Activated CD8-positive, alpha-beta memory T cell treated with anti-CD3 and anti-CD28 coated beads, Interleukin-2, amount 50 U/mL, for 48 hours (primary cell): ENCODE measurements around the gene ALDH1L1.
"Not testable (repeated sequence)": the region's sequence is repeated elsewhere in the genome, so short reads cannot be mapped to it uniquely, and the experiment has no call there.

Source experiments
- DNase-seq: peaks from one replicate; pipeline ENCODE4 v3.0.0-alpha.2; 2020

Gene ALDH1L1

GRCh38 chr3:126078866-126079265 lies 101.5 kb downstream of the ALDH1L1 start:
- DNase-seq, result no peak

DNA sequence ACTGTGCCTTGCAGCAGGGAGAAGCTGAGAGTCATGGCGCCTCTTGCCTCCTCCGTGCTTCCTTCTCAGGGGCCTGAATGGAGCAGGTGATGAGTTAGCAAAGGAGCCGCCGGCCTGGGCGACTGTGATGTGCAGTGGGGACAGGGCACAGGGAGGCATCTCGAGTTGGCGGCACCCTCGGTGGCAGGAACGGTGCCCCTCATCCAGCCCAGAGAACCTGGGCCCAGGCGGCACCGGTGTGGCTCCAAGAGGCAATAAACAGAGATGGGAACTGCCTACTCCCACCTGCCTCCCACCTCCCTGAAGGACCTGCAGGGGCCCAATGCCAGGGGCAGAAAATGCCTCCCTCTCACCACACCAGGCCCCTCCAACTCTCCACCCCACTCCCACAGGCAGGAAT lies 102.6 kb downstream of the ALDH1L1 start:
- DNase-seq, result no peak

DNA sequence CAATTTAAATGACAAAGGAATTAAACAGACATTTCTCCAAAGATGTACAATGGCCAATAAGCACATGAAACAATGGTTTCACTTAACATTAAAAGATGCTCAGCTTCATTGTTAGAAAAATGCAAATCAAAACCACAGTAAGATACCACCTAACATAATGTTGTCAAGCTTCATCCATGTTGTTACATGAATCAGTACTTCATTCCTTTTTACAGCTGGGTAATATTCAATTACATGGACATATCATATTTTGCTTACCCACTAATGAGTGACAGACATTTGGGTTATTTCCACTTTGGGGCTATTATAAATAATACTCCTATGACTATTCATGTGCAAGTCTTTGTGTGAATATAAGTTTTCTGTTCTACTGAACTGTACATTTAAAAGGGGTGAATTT lies 104.2 kb downstream of the ALDH1L1 start:
- DNase-seq, result no peak

DNA sequence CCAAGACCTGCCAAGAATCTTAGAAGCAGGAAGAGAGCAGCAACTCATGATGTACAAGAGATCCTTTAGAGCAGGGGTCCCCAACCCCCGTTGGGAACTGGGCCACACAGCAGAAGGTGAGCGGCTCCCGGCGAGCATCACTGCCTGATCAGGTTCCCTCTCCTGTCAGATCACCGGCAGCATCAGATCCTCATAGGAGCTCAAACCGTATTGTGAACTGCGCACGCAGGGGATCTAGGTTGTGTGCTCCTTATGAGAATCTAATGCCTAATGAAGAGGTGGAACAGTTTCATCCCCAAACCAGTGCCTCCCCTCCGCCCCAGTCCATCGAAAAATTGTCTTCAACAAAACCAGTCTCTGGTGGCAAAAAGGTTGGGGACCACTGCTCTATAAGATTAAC lies 110.2 kb downstream of the ALDH1L1 start:
- no peak for DNase-seq

- DNase-seq, result no peak
These were observed 112.4 kb downstream of the ALDH1L1 start for GRCh38 chr3:126067959-126068358.

DNA sequence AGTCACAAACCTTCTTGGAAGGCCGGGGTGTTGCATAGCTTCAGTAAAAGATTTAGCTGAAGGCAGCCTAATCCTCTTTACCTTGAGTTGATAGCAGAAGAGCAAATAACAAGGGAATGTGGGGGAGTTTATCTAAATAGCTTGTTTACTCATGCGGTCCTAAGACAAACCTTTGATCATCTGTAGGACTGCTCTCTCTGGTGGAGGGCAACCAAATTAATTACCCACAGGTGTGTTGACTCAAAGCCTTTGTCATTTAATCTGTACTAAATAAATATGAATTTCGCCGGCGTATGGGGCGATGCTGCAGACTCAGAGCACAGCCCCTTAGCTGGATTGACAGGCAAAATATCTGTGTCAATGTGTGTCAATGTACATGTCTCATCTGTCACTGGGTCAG lies 113.7 kb downstream of the ALDH1L1 start:
- DNase-seq, result not testable (repeated sequence)

DNA sequence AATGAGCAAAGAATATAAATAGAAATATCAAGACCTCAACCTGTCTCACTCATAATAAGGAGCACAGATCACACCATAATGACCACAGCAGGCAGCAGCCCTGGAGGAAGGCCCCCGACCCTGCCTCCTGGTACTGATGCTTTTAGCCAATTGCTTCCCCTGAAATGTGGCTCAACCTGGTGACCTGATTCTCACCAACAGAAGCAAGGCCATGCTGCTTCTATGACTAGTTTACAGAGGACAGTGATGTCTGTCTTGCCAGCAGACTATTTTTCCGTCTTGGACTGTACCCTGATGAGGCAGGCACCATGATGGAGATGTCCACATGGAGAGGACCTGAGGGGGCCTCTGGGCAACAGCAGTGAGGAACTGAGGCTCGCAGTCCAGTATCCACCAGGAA lies 114.5 kb downstream of the ALDH1L1 start:
- DNase-seq, result no peak

- DNase-seq, result no peak
These were observed 115.6 kb downstream of the ALDH1L1 start for GRCh38 chr3:126064627-126065258.

DNA sequence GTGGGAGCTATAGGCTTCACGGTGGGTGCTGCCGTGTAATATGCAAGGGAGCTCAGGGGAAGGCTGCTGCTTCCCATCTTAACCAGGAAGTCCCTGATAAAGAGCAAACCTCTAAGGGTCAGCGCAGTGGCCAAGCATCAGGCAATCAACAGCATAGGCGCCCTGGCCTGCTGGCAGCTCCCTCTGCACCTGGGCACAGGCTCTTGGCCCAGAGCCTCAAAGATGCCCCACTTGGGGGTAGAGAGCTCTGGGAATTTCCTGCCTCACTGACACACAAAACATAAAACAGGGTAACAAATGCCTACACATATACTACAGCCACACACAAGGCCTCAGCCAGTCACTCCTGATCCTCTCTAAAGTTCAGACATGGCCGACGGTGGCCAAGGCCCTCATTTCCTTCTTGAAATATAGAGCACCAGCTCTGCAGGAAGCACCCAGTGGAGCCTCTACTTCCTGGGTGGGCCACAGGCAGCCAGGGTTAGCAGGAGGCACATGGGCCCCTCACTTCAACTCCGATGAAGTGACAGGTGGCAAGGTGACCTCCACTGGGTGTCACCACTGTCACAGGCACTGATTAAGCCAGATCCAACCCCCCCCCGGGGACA lies 116.9 kb downstream of the ALDH1L1 start:
- DNase-seq, result no peak

GRCh38 chr3:126061301-126062032 lies 118.9 kb downstream of the ALDH1L1 start:
- no peak for DNase-seq

GRCh38 chr3:126060613-126061145 lies 119.7 kb downstream of the ALDH1L1 start:
- DNase-seq, result no peak

GRCh38 chr3:126058666-126059065 lies 121.7 kb downstream of the ALDH1L1 start:
- DNase-seq, result no peak

GRCh38 chr3:126057936-126058335 lies 122.5 kb downstream of the ALDH1L1 start:
- no peak for DNase-seq

GRCh38 chr3:126057501-126057819 lies 122.9 kb downstream of the ALDH1L1 start:
- no peak for DNase-seq

DNA sequence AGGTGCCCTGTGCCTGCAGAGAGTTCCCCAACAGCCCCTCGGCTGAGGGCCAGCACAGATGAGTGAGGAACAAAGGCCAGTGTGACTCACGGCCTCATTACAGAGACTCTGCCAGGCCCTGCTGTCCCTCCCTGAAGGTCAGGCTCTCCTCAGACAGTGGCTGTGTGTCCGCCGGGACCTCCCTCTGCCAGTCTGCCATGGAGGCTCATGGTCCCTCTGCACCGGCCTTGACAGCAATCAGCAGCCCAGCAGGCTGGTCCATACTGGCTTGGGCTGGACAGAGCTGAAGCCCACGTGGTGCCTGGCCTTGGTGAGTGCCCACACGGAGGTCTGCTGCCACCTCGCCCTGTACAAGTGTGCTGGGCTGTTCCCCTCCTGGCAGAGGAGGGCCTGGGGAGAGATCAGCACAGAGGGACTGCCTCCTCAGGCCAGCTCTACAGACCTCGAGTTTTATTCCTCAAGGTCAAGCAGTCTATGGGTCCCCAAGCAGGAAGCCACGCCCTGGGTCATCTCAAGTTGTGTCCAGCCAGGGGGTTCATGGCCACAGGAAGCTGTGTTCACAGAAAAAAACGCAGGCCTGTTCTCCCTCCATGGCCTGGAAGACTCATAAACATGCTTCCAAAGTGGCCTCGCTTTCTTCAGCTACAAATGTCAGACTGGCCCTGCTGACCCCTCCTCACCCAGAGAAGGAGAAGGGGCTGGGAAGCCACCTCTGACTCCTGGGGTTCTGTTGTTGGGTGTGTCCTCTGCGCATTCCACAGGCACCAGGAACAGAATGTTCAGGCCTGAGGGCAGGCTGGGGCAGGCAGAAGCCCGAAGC lies 123.5 kb downstream of the ALDH1L1 start:
- DNase-seq, result no peak

GRCh38 chr3:126056088-126056487 lies 124.3 kb downstream of the ALDH1L1 start:
- no peak for DNase-seq

DNA sequence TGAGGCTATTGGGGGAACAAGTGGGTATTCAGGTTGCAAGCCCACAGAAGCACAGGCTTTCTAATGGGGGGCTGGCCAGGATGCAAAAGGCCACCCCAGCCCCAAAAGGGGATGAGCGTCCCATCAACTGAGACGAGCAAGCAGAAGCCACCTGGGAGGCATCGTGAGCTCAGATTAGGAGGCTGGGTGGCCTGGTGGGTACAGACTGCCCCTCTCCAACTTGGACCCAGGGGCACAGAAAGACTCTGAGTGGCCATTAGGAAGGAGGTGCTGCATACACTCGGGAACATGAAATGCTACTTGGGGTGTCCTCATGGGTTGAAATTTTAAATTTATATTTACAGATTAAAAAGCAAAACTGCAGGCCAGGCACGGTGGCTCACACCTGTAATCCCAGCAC lies 125.5 kb downstream of the ALDH1L1 start:
- DNase-seq, result no peak

DNA sequence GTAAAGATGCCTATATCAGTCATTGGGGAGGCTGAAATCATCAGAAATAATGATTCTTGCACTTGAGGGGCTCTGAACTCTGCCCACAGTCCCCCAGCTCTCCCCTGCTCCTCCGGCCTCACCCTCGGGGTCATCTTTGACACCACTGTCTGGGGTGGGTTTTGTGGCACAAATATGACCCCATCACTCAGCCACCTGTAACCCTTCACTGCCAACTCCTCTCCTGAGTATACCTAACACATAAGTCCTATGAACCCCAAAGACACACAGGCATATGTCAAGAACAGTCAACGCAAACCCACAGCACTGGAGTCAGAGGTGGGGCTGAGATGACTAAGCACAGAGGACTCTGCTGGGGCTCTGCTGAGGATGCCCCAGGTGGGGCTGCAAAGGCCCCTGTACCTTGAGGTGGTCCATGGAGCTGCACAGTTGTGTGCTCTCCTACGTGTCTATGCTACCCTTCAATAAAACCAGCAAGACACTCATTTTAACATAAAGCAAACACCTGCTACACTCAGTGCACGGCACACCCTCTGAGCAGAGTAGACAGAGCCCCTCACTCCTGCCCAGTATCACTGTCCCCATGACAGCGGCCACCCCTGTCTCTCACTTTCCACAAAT lies 126.3 kb downstream of the ALDH1L1 start:
- no peak for DNase-seq
